KMS-11 (cell line): ENCODE measurements around the gene GLP2R.

Experiments used
- H2AFZ ChIP-seq: fragments of 200-600 bp; sonication (generic); 2 replicates; pipeline ENCODE4 v1.6.1; 2016; ENCODE audit warnings: antibody characterized with exemption, mixed run types, low read depth
- H3K27ac ChIP-seq: fragments of 200-600 bp; sonication (generic); 2 replicates; pipeline ENCODE4 v1.6.1; 2016; ENCODE audit warnings: mild to moderate bottlenecking, mixed run types
- H3K27me3 ChIP-seq: fragments of 200-600 bp; sonication (generic); 2 replicates; pipeline ENCODE4 v1.6.1; 2017; ENCODE audit warnings: mild to moderate bottlenecking, low read depth, mixed run types, moderate library complexity; ENCODE audit not compliant: insufficient read depth
- H3K36me3 ChIP-seq: fragments of 200-600 bp; sonication (generic); 2 replicates; pipeline ENCODE4 v1.6.1; 2017; ENCODE audit warnings: mild to moderate bottlenecking, mixed run types; ENCODE audit not compliant: insufficient read depth
- H3K4me1 ChIP-seq: fragments of 200-600 bp; sonication (generic); 2 replicates; pipeline ENCODE4 v1.6.1; 2016; ENCODE audit warnings: mild to moderate bottlenecking, low read depth, mixed run types; ENCODE audit not compliant: poor library complexity, severe bottlenecking
- H3K4me2 ChIP-seq: fragments of 200-600 bp; sonication (generic); 2 replicates; pipeline ENCODE4 v1.7.0; 2016; ENCODE audit warnings: mild to moderate bottlenecking, mixed run types
- H3K4me3 ChIP-seq: fragments of 200-600 bp; sonication (generic); IDR thresholded peaks from 2 replicates; pipeline ENCODE4 v1.6.1; 2017; ENCODE audit warnings: low read depth, low read length, mixed read lengths; ENCODE audit not compliant: insufficient read depth
- H3K79me2 ChIP-seq: fragments of 200-600 bp; sonication (generic); 2 replicates; pipeline ENCODE4 v1.6.1; 2016; ENCODE audit warnings: low read depth, mixed run types; ENCODE audit not compliant: insufficient read depth
- H3K9ac ChIP-seq: fragments of 200-600 bp; sonication (generic); 2 replicates; pipeline ENCODE4 v1.6.1; 2016; ENCODE audit warnings: mild to moderate bottlenecking, mixed run types
- H4K20me1 ChIP-seq: fragments of 200-600 bp; sonication (generic); 2 replicates; pipeline ENCODE4 v1.6.1; 2016; ENCODE audit warnings: mild to moderate bottlenecking, mixed run types; ENCODE audit not compliant: insufficient read depth
- TF ChIP-seq, protein P1 (sequence below): fragments of 200-600 bp; sonication (generic); conservative IDR thresholded peaks from 2 replicates; pipeline ENCODE4 v1.6.1; 2017; ENCODE audit warnings: low read depth, mild to moderate bottlenecking, antibody characterized with exemption, low read length, moderate library complexity, mixed read lengths

Gene GLP2R

DNA sequence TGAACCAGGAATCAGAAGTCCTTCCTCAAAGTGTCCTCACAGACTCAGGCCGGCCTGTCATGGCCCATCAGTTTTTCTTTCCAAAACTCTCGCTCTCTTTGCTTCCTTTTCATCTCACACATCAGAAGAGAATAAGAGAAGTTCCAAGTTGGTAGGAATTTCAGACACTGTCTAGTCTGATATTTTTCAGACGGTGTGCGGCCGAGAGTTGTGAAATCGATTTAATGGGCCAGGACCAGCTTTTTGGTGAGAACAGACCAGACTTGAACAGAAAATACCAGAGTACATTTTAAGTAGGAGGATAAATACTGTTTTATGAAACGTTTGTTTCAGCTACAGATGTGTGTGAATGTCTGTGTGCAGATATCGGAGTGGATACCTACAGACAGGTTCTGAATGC lies 104.1 kb downstream of the GLP2R start:
- H3K4me1 ChIP-seq, result no peaks in the 10 kb centered on the region
- H3K4me3 ChIP-seq, result no peak overlapping the region
- TF ChIP-seq, protein P1, sequence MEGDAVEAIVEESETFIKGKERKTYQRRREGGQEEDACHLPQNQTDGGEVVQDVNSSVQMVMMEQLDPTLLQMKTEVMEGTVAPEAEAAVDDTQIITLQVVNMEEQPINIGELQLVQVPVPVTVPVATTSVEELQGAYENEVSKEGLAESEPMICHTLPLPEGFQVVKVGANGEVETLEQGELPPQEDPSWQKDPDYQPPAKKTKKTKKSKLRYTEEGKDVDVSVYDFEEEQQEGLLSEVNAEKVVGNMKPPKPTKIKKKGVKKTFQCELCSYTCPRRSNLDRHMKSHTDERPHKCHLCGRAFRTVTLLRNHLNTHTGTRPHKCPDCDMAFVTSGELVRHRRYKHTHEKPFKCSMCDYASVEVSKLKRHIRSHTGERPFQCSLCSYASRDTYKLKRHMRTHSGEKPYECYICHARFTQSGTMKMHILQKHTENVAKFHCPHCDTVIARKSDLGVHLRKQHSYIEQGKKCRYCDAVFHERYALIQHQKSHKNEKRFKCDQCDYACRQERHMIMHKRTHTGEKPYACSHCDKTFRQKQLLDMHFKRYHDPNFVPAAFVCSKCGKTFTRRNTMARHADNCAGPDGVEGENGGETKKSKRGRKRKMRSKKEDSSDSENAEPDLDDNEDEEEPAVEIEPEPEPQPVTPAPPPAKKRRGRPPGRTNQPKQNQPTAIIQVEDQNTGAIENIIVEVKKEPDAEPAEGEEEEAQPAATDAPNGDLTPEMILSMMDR, result no peak
- H3K27ac ChIP-seq, result no peak overlapping the region
- H3K27me3 ChIP-seq, result no peaks in the 10 kb centered on the region
- no peaks in the 10 kb centered on the region for H3K79me2 ChIP-seq
- H3K9ac ChIP-seq, result no peak overlapping the region
- H4K20me1 ChIP-seq, result no peaks in the 10 kb centered on the region
- H3K36me3 ChIP-seq, result no peaks in the 10 kb centered on the region
- no peak overlapping the region for H2AFZ ChIP-seq
- H3K4me2 ChIP-seq, result no peak overlapping the region

DNA sequence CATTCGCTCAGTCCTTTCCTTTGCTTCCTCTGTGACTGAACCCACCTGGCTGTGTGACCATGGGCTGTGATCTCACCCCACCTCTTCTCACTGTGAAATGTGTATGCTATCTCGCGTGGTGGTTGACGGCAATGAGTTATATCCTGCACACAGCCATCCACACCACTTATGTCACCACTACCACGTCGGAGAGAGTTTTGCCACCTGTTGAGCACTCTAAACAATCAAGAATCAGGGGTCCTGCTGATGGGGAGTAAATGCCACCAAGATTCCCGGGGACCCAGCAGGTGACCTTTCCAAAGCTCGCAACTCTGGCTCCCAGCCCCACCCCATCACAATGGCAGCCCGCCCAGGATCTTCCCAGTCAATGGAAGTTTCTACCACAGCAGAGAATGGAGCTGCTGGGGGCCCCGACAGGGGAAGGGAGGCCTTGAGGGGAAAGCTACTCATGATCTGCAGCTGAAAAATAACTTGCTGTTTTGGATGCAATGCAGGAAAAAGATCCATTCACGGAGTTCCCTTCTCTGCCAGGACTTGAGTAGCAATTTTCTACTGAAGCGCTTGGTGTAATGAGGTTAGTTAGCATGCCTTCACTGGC lies 105.5 kb downstream of the GLP2R start:
- no peaks in the 10 kb centered on the region for H3K36me3 ChIP-seq
- no peak overlapping the region for H2AFZ ChIP-seq
- H4K20me1 ChIP-seq, result no peaks in the 10 kb centered on the region
- H3K27ac ChIP-seq, result no peak overlapping the region
- no peaks in the 10 kb centered on the region for H3K27me3 ChIP-seq
- no peaks in the 10 kb centered on the region for H3K4me1 ChIP-seq
- no peak overlapping the region for H3K4me3 ChIP-seq
- no peak overlapping the region for H3K9ac ChIP-seq
- no peaks in the 10 kb centered on the region for H3K79me2 ChIP-seq
- TF ChIP-seq, protein P1, result no peak
- no peak overlapping the region for H3K4me2 ChIP-seq

DNA sequence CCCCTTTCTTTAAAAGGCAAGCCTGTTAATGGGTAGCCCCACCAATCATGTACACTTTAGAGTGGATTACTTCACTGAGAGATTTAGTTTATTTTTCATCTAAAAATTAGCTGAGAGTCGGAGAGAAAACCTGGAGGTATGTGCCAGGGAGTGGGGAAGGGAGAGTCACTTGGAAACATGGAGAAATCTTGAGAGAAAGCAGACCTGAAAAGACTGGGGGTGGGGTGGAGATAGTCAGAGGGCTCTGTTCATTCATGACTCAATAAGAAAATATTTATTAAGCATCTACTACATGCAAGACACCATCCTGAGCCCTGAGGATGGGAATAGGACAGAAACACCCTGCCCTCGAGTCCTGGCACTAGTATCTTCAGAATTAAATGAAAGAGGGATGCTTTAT lies 106.8 kb downstream of the GLP2R start:
- no peaks in the 10 kb centered on the region for H3K79me2 ChIP-seq
- H3K4me1 ChIP-seq, result no peaks in the 10 kb centered on the region
- no peaks in the 10 kb centered on the region for H4K20me1 ChIP-seq
- no peak overlapping the region for H3K4me3 ChIP-seq
- TF ChIP-seq, protein P1, result no peak
- H2AFZ ChIP-seq, result no peak overlapping the region
- H3K27me3 ChIP-seq, result no peaks in the 10 kb centered on the region
- H3K9ac ChIP-seq, result no peak overlapping the region
- H3K4me2 ChIP-seq, result no peak overlapping the region
- H3K27ac ChIP-seq, result no peak overlapping the region
- H3K36me3 ChIP-seq, result no peaks in the 10 kb centered on the region

DNA sequence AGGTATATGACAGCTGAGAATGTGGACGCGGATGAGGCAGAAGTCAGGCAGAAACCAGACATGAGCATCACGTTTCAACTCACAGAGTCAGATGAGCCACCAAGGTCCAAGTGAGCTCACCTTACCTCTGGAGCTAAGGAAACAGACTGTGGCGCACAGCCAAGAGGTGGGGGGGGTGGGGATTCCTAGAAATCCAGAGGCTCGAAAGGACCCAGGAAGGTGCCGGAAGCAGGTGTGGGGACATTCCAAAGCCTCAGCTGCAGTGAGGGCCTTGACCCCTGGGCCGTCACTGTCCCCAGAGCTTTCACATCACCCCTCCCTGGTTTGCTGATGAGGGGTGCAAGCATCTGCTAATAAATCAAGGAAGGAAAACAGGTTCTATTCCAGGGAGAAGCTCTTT lies 108.6 kb downstream of the GLP2R start:
- H3K79me2 ChIP-seq, result no peaks in the 10 kb centered on the region
- no peak overlapping the region for H3K27ac ChIP-seq
- H3K27me3 ChIP-seq, result no peaks in the 10 kb centered on the region
- no peak overlapping the region for H3K9ac ChIP-seq
- TF ChIP-seq, protein P1, result no peak
- no peaks in the 10 kb centered on the region for H3K4me1 ChIP-seq
- H3K36me3 ChIP-seq, result no peaks in the 10 kb centered on the region
- no peak overlapping the region for H3K4me2 ChIP-seq
- no peak overlapping the region for H3K4me3 ChIP-seq
- H4K20me1 ChIP-seq, result no peaks in the 10 kb centered on the region
- no peak overlapping the region for H2AFZ ChIP-seq
